Neural cell (in vitro differentiated cells): ENCODE results near the gene SH3D19. TPM values are rescaled to one million over a fixed set of nuclear protein-coding genes. Genes with fewer than 3 reads are reported as not detected.

Experiments used
- H2AFZ ChIP-seq: fragments of 200-600, 300-800 bp; sonication (generic), shearing (Covaris generic); 2 replicates; pipeline ENCODE4 v1.6.0; 2014; ENCODE audit warnings: low read depth, mild to moderate bottlenecking, antibody characterized with exemption, low read length, moderate library complexity
- H3F3A ChIP-seq: fragments of 200-600 bp; shearing (Covaris generic); 2 replicates; pipeline ENCODE4 v1.6.1; 2016; ENCODE audit warnings: mild to moderate bottlenecking, moderate library complexity, mixed read lengths, antibody characterized with exemption, low read length; ENCODE audit not compliant: insufficient read depth, poor library complexity, severe bottlenecking
- H3K27ac ChIP-seq: fragments of 200-600, 300-800 bp; sonication (generic), shearing (Covaris generic); 2 replicates; pipeline ENCODE4 v1.5.1; 2014; ENCODE audit warnings: mild to moderate bottlenecking, low read length, moderate library complexity
- H3K27me3 ChIP-seq: fragments of 300-800, 200-600 bp; sonication (generic), shearing (Covaris generic); 2 replicates; pipeline ENCODE4 v1.6.0; 2014; ENCODE audit warnings: mild to moderate bottlenecking, low read depth, low read length, moderate library complexity; ENCODE audit not compliant: insufficient read depth
- H3K36me3 ChIP-seq: fragments of 300-800, 200-600 bp; sonication (generic), shearing (Covaris generic); 2 replicates; pipeline ENCODE4 v1.5.1; 2014; ENCODE audit warnings: mild to moderate bottlenecking, antibody characterized with exemption, low read length, moderate library complexity; ENCODE audit not compliant: insufficient read depth
- H3K4me2 ChIP-seq: fragments of 300-800, 200-600 bp; sonication (generic), shearing (Covaris generic); 2 replicates; pipeline ENCODE4 v1.6.0; 2014; ENCODE audit warnings: mild to moderate bottlenecking, low read length
- H3K4me3 ChIP-seq: fragments of 300-800, 200-600 bp; sonication (generic), shearing (Covaris generic); 2 replicates; pipeline ENCODE4 v1.5.1; 2014; ENCODE audit warnings: mild to moderate bottlenecking, low read length, moderate library complexity
- H3K79me2 ChIP-seq: fragments of 200-600 bp; shearing (Covaris generic); replicated peaks from 2 replicates; pipeline ENCODE4 v1.6.0; 2014; ENCODE audit warnings: mild to moderate bottlenecking, low read length, moderate library complexity; ENCODE audit not compliant: insufficient read depth
- H3K9ac ChIP-seq: fragments of 300-800, 200-600 bp; sonication (generic), shearing (Covaris generic); 2 replicates; pipeline ENCODE4 v1.6.1; 2016; ENCODE audit warnings: mild to moderate bottlenecking, low read length, mixed read lengths
- H3K9me2 ChIP-seq: fragments of 200-600 bp; shearing (Covaris generic); 2 replicates; pipeline ENCODE4 v1.6.1; 2016; ENCODE audit warnings: mild to moderate bottlenecking, low read length, mixed read lengths; ENCODE audit not compliant: insufficient read depth
- H3K9me3 ChIP-seq: fragments of 200-600, 300-800 bp; sonication (generic), shearing (Covaris generic); 2 replicates; pipeline ENCODE4 v1.6.1; 2016; ENCODE audit warnings: mild to moderate bottlenecking, mixed run types, low read length, moderate library complexity, mixed read lengths
- H4K20me1 ChIP-seq: fragments of 200-600 bp; shearing (Covaris generic); 2 replicates; pipeline ENCODE4 v1.6.1; 2016; ENCODE audit warnings: mild to moderate bottlenecking, mixed run types; ENCODE audit not compliant: insufficient read depth
- EP300 ChIP-seq: fragments of 450-650 bp; conservative IDR thresholded peaks from 2 replicates; pipeline ENCODE4 v1.6.1; 2014; ENCODE audit warnings: antibody characterized with exemption, mild to moderate bottlenecking, moderate library complexity; ENCODE audit not compliant: poor library complexity, severe bottlenecking
- EZH2 ChIP-seq: fragments of 200-600, 300-800 bp; shearing (Covaris generic), sonication (generic); IDR thresholded peaks from 2 replicates; pipeline ENCODE4 v1.6.1; 2014; ENCODE audit warnings: antibody characterized with exemption, low read length, borderline replicate concordance, mild to moderate bottlenecking; ENCODE audit not compliant: insufficient read depth, poor library complexity, severe bottlenecking
- MXI1 ChIP-seq: fragments of 450-650 bp; conservative IDR thresholded peaks from 2 replicates; pipeline ENCODE4 v1.6.1; 2014; ENCODE audit warnings: antibody characterized with exemption, mild to moderate bottlenecking; ENCODE audit not compliant: poor library complexity, severe bottlenecking
- POLR2AphosphoS5 ChIP-seq: IDR thresholded peaks from 2 replicates; pipeline ENCODE4 v1.6.1; 2012
- RAD21 ChIP-seq: fragments of 450-650 bp; conservative IDR thresholded peaks from 2 replicates; pipeline ENCODE4 v1.6.1; 2014; ENCODE audit warnings: antibody characterized with exemption, mild to moderate bottlenecking, moderate library complexity
- SMC3 ChIP-seq: fragments of 450-650 bp; conservative IDR thresholded peaks from 2 replicates; pipeline ENCODE4 v1.6.1; 2014; ENCODE audit warnings: antibody characterized with exemption, mild to moderate bottlenecking, moderate library complexity; ENCODE audit not compliant: poor library complexity
- TAF1 ChIP-seq: IDR thresholded peaks from 2 replicates; pipeline ENCODE4 v1.6.1; 2012; ENCODE audit warnings: low read depth
- polyA plus RNA-seq: library from polyadenylated mRNA; depleted of rRNA; stranded (reverse); fragments of >200 nt; gene quantifications from 2 replicates; pipeline ENCODE4 v1.2.3, GENCODE V29; 2014
- TF ChIP-seq, protein P1 (sequence below): fragments of 450-650 bp; IDR thresholded peaks from 2 replicates; pipeline ENCODE4 v1.5.1; 2014; ENCODE audit warnings: antibody characterized with exemption, mild to moderate bottlenecking, moderate library complexity; ENCODE audit not compliant: poor library complexity, severe bottlenecking
- TF ChIP-seq, protein P2 (sequence below): IDR thresholded peaks from 2 replicates; pipeline ENCODE4 v1.6.1; 2012; ENCODE audit warnings: borderline replicate concordance

Gene SH3D19
- polyA plus RNA-seq, 1 donor from 2014 or later: 0.46 TPM

DNA sequence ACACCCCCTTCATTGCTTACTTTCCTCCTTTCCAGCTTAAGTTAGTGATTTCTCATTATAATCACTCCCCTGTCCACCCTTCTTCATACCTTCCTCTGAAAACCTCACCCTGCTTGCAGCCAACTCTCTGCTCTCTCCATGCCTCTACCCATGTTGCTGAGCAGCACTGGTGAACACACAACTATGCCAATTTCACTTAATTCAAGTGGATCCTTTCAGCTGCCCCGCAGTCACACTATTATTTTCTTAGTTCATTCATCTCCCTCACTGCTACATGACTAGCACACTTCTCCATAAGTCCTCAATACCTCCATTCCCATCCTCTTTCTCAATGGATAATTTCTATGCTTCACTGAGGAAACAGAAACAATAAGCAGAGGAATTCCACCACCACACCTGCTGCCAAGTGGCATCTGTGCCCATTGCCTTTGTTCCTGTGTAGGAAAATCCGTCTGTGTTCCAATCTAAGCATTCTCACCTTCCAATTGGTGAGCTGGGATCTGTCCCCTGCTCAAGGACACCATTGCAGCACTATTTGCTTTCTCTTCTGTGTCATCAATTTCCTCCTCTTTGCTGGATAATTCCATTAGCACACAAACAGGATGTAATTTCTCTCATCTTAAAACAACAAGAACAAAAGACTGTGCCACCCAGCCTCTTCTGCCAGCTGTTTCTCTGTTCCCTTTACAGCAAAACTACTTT lies 73.7 kb downstream of the SH3D19 start:
- no peak overlapping the region for H3K4me2 ChIP-seq
- no peaks in the 10 kb centered on the region for H4K20me1 ChIP-seq
- no peak overlapping the region for H3K4me3 ChIP-seq
- H3K9me3 ChIP-seq: no peaks in the 10 kb centered on the region
- H3K36me3 ChIP-seq: no peaks in the 10 kb centered on the region
- H3K9me2 ChIP-seq: no peaks in the 10 kb centered on the region
- TF ChIP-seq, protein P1, sequence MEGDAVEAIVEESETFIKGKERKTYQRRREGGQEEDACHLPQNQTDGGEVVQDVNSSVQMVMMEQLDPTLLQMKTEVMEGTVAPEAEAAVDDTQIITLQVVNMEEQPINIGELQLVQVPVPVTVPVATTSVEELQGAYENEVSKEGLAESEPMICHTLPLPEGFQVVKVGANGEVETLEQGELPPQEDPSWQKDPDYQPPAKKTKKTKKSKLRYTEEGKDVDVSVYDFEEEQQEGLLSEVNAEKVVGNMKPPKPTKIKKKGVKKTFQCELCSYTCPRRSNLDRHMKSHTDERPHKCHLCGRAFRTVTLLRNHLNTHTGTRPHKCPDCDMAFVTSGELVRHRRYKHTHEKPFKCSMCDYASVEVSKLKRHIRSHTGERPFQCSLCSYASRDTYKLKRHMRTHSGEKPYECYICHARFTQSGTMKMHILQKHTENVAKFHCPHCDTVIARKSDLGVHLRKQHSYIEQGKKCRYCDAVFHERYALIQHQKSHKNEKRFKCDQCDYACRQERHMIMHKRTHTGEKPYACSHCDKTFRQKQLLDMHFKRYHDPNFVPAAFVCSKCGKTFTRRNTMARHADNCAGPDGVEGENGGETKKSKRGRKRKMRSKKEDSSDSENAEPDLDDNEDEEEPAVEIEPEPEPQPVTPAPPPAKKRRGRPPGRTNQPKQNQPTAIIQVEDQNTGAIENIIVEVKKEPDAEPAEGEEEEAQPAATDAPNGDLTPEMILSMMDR: no peak
- TF ChIP-seq TAF1 (no peak), EP300 (no peak), SMC3 (no peak), EZH2 (no peak), RAD21 (no peak), POLR2AphosphoS5 (no peak), MXI1 (no peak)
- TF ChIP-seq, protein P2, sequence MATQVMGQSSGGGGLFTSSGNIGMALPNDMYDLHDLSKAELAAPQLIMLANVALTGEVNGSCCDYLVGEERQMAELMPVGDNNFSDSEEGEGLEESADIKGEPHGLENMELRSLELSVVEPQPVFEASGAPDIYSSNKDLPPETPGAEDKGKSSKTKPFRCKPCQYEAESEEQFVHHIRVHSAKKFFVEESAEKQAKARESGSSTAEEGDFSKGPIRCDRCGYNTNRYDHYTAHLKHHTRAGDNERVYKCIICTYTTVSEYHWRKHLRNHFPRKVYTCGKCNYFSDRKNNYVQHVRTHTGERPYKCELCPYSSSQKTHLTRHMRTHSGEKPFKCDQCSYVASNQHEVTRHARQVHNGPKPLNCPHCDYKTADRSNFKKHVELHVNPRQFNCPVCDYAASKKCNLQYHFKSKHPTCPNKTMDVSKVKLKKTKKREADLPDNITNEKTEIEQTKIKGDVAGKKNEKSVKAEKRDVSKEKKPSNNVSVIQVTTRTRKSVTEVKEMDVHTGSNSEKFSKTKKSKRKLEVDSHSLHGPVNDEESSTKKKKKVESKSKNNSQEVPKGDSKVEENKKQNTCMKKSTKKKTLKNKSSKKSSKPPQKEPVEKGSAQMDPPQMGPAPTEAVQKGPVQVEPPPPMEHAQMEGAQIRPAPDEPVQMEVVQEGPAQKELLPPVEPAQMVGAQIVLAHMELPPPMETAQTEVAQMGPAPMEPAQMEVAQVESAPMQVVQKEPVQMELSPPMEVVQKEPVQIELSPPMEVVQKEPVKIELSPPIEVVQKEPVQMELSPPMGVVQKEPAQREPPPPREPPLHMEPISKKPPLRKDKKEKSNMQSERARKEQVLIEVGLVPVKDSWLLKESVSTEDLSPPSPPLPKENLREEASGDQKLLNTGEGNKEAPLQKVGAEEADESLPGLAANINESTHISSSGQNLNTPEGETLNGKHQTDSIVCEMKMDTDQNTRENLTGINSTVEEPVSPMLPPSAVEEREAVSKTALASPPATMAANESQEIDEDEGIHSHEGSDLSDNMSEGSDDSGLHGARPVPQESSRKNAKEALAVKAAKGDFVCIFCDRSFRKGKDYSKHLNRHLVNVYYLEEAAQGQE: no peak
- H3K27ac ChIP-seq: no peak overlapping the region
- H3K27me3 ChIP-seq: no peaks in the 10 kb centered on the region
- no peak overlapping the region for H3K9ac ChIP-seq
- no peaks in the 10 kb centered on the region for H3K79me2 ChIP-seq
- H2AFZ ChIP-seq: no peak overlapping the region
- H3F3A ChIP-seq: no peaks in the 10 kb centered on the region

DNA sequence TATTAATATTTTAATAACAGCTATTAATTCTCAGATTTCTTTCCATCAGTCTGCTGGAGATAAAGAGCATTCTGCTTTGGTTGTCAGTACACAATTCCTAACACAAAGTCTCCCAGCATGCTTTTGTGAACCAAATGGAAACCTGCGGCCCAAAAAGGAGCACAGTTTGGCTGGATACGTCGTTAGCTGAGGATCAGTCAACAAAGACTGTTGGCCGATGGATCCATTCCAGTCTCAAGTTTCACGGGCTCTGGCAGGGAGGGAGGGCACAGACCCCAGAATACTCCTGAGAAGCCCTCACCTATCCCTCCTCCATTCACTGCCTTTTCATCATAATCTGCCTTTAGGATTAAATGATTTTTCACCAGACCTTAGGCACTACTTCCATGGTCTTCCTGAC lies 74.7 kb downstream of the SH3D19 start:
- no peak overlapping the region for H3K27ac ChIP-seq
- H3K9ac ChIP-seq: no peak overlapping the region
- H4K20me1 ChIP-seq: no peaks in the 10 kb centered on the region
- no peaks in the 10 kb centered on the region for H3K9me2 ChIP-seq
- H3F3A ChIP-seq: no peaks in the 10 kb centered on the region
- no peak overlapping the region for H3K4me3 ChIP-seq
- no peaks in the 10 kb centered on the region for H3K9me3 ChIP-seq
- H3K36me3 ChIP-seq: no peaks in the 10 kb centered on the region
- no peak overlapping the region for H2AFZ ChIP-seq
- TF ChIP-seq EP300: no peak
- TF ChIP-seq, protein P1: no peak
- TF ChIP-seq EZH2: no peak
- no peak for TF ChIP-seq MXI1
- no peak for TF ChIP-seq SMC3
- TF ChIP-seq, protein P2: no peak
- no peak for TF ChIP-seq RAD21
- no peak for TF ChIP-seq POLR2AphosphoS5
- no peak for TF ChIP-seq TAF1
- H3K4me2 ChIP-seq: no peak overlapping the region
- no peaks in the 10 kb centered on the region for H3K27me3 ChIP-seq
- H3K79me2 ChIP-seq: no peaks in the 10 kb centered on the region
